Smooth muscle cell (in vitro differentiated cells): ENCODE results near the gene ACTR3. TPM values are rescaled to one million over a fixed set of nuclear protein-coding genes. Genes with fewer than 3 reads are reported as not detected.

Experiments
- DNase-seq: peaks from one replicate; lab custom pipeline; 2025; ENCODE audit not compliant: unreplicated experiment; lab: John Stamatoyannopoulos, UW
- H2AFZ ChIP-seq: fragments of 200-600 bp; sonication (generic); 2 replicates; pipeline ENCODE4 v1.6.0; 2016; ENCODE audit warnings: antibody characterized with exemption, low read depth, mild to moderate bottlenecking
- H3F3A ChIP-seq: fragments of 200-600 bp; sonication (generic); 2 replicates; pipeline ENCODE4 v1.6.0; 2017; ENCODE audit warnings: antibody characterized with exemption, low read depth
- H3K27ac ChIP-seq: fragments of 200-600 bp; sonication (generic); 2 replicates; pipeline ENCODE4 v1.5.1; 2016; ENCODE audit warnings: low read depth, mild to moderate bottlenecking
- H3K27me3 ChIP-seq: fragments of 200-600 bp; sonication (generic); 2 replicates; pipeline ENCODE4 v1.6.1; 2016; ENCODE audit warnings: low read depth, mild to moderate bottlenecking
- H3K36me3 ChIP-seq: fragments of 200-600 bp; sonication (generic); 2 replicates; pipeline ENCODE4 v1.5.1; 2016; ENCODE audit warnings: low read depth
- H3K4me1 ChIP-seq: fragments of 200-600 bp; sonication (generic); 2 replicates; pipeline ENCODE4 v1.5.1; 2016; ENCODE audit warnings: low read depth
- H3K4me2 ChIP-seq: fragments of 200-600 bp; sonication (generic); 2 replicates; pipeline ENCODE4 v1.6.0; 2016; ENCODE audit warnings: mild to moderate bottlenecking
- H3K4me3 ChIP-seq: fragments of 200-600 bp; sonication (generic); 2 replicates; pipeline ENCODE4 v1.5.1; 2016; ENCODE audit warnings: mild to moderate bottlenecking
- H3K79me2 ChIP-seq: fragments of 200-600 bp; sonication (generic); 2 replicates; pipeline ENCODE4 v1.6.0; 2016; ENCODE audit warnings: low read depth, mild to moderate bottlenecking
- H3K9ac ChIP-seq: fragments of 200-600 bp; sonication (generic); 2 replicates; pipeline ENCODE4 v1.6.0; 2016; ENCODE audit warnings: low read depth
- H3K9me3 ChIP-seq: fragments of 200-600 bp; sonication (generic); replicated peaks from 2 replicates; pipeline ENCODE4 v1.5.1; 2016; ENCODE audit warnings: low read depth
- H4K20me1 ChIP-seq: fragments of 200-600 bp; sonication (generic); 2 replicates; pipeline ENCODE4 v1.6.0; 2016; ENCODE audit warnings: low read depth
- CTCF ChIP-seq: fragments of 200-600 bp; sonication (generic); IDR thresholded peaks from 2 replicates; pipeline ENCODE4 v1.5.1; 2017; ENCODE audit warnings: borderline replicate concordance, mild to moderate bottlenecking, antibody characterized with exemption; ENCODE audit not compliant: insufficient read depth, poor library complexity, severe bottlenecking
- WGBS: methylation state at CpG from one replicate; pipeline ENCODE4 v1.1.7; 2016; ENCODE audit warnings: low lambda C conversion rate; 5-methylcytosine and 5-hydroxymethylcytosine counted together
- polyA plus RNA-seq: library from polyadenylated mRNA; unstranded; fragments of >200 nt; fragmentation: Nextera tagmentation; extraction: Ambion mirVana; gene quantifications from 2 replicates; pipeline ENCODE4 v1.2.1, GENCODE V29; 2016
- total RNA-seq: library from RNA; depleted of rRNA; stranded (reverse); fragments of >200 nt; gene quantifications from 2 replicates; pipeline ENCODE4 v1.2.3, GENCODE V29; 2014

The ACTR3 gene
- total and polyA plus RNA-seq, 2 experiments from 2014 or later = 173 to 263 TPM

GRCh38 chr2:113890253-113891235, 655 bp downstream of the ACTR3 start:
- Histone ChIP-seq H3K27me3 (no peaks in the 10 kb centered on the region), H3F3A (peaks cover 37% of the 10 kb centered on the region), H3K4me3 (peak overlapping the region; percentile 89), H3K9me3 (no peaks in the 10 kb centered on the region), H4K20me1 (peaks cover 41% of the 10 kb centered on the region), H3K4me2 (peak overlapping the region; percentile 98), H3K36me3 (no peaks in the 10 kb centered on the region), H2AFZ (peak overlapping the region; percentile 28), H3K27ac (peak overlapping the region; percentile 86), H3K9ac (peak overlapping the region; percentile 82), H3K79me2 (peaks cover 70% of the 10 kb centered on the region), H3K4me1 (peaks cover 59% of the 10 kb centered on the region)
- no peak for TF ChIP-seq CTCF
- 1% methylated on average over 29 of the region's 57 CpGs for WGBS
- DNase-seq = peak; percentile 41

- DNase-seq = no peak
- H3K4me1 ChIP-seq = peaks cover 67% of the 10 kb centered on the region
- WGBS = 2% methylated on average over 5 of the region's 5 CpGs
These were observed 1.5 kb downstream of the ACTR3 start for GRCh38 chr2:113891265-113891959.

GRCh38 chr2:113892004-113892710, 2.3 kb downstream of the ACTR3 start:
- peak overlapping the region; percentile 89 for H3K4me3 ChIP-seq
- peak overlapping the region; percentile 98 for H3K4me2 ChIP-seq
- peak overlapping the region; percentile 82 for H3K9ac ChIP-seq
- peaks cover 85% of the 10 kb centered on the region for H3K79me2 ChIP-seq
- no peak overlapping the region for H2AFZ ChIP-seq
- H3F3A ChIP-seq = peaks cover 41% of the 10 kb centered on the region
- H3K4me1 ChIP-seq = peaks cover 68% of the 10 kb centered on the region
- no peaks in the 10 kb centered on the region for H3K9me3 ChIP-seq
- no peak for DNase-seq
- 61% methylated on average over 6 of the region's 6 CpGs for WGBS
- H3K36me3 ChIP-seq = no peaks in the 10 kb centered on the region
- no peak for TF ChIP-seq CTCF
- H3K27me3 ChIP-seq = no peaks in the 10 kb centered on the region
- H4K20me1 ChIP-seq = peaks cover 57% of the 10 kb centered on the region
- peak overlapping the region; percentile 86 for H3K27ac ChIP-seq

More at GRCh38 chr2:113891265-113891959, 1.5 kb downstream of the ACTR3 start:
- TF ChIP-seq CTCF = no peak
- peaks cover 50% of the 10 kb centered on the region for H4K20me1 ChIP-seq
- no peaks in the 10 kb centered on the region for H3K9me3 ChIP-seq
- peaks cover 77% of the 10 kb centered on the region for H3K79me2 ChIP-seq
- H3F3A ChIP-seq = peaks cover 41% of the 10 kb centered on the region
- H3K9ac ChIP-seq = peak overlapping the region; percentile 82
- H3K27ac ChIP-seq = peak overlapping the region; percentile 86
- H3K4me3 ChIP-seq = peak overlapping the region; percentile 89
- H2AFZ ChIP-seq = peak overlapping the region; percentile 28
- H3K27me3 ChIP-seq = no peaks in the 10 kb centered on the region
- no peaks in the 10 kb centered on the region for H3K36me3 ChIP-seq
- H3K4me2 ChIP-seq = peak overlapping the region; percentile 98
